ENCODE results near the gene BLOC1S4. TPM values are rescaled to one million over a fixed set of nuclear protein-coding genes. Genes with fewer than 3 reads are reported as not detected.

Gene BLOC1S4
- total RNA-seq, 2 donors from 2014 or later: 16.5 to 17.1 TPM

- peak overlapping the region in 1 of 4 donors; percentile 32 for H3K27ac ChIP-seq
- intact Hi-C loops (cut with DNase I): no loop called here
- peaks cover 9% of the 10 kb centered on the region for H3K4me1 ChIP-seq
- H3K27me3 ChIP-seq: no peaks in the 10 kb centered on the region
- 56 to 64% methylated on average over 14 to 18 of the region's 18 CpGs for WGBS, 2 donors
- H3K9me3 ChIP-seq: no peaks in the 10 kb centered on the region
- TF ChIP-seq, protein P1, sequence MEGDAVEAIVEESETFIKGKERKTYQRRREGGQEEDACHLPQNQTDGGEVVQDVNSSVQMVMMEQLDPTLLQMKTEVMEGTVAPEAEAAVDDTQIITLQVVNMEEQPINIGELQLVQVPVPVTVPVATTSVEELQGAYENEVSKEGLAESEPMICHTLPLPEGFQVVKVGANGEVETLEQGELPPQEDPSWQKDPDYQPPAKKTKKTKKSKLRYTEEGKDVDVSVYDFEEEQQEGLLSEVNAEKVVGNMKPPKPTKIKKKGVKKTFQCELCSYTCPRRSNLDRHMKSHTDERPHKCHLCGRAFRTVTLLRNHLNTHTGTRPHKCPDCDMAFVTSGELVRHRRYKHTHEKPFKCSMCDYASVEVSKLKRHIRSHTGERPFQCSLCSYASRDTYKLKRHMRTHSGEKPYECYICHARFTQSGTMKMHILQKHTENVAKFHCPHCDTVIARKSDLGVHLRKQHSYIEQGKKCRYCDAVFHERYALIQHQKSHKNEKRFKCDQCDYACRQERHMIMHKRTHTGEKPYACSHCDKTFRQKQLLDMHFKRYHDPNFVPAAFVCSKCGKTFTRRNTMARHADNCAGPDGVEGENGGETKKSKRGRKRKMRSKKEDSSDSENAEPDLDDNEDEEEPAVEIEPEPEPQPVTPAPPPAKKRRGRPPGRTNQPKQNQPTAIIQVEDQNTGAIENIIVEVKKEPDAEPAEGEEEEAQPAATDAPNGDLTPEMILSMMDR (IDR thresholded peaks at IDR 0.05): no peak
- no peak for TF ChIP-seq POLR2A (IDR thresholded peaks at IDR 0.05)
- no peaks in the 10 kb centered on the region for H3K36me3 ChIP-seq (replicated peaks in 1 of 2; ENCODE audit: insufficient read depth in 1 of 2, low read depth in 2 of 2)
- peak in 2 of 4 donors; percentile 24 to 41 for DNase-seq
- ATAC-seq: no peak
- no peak overlapping the region for H3K4me3 ChIP-seq
These were observed 20.0 kb upstream of the BLOC1S4 start for GRCh38 chr4:6695660-6696610.

DNA sequence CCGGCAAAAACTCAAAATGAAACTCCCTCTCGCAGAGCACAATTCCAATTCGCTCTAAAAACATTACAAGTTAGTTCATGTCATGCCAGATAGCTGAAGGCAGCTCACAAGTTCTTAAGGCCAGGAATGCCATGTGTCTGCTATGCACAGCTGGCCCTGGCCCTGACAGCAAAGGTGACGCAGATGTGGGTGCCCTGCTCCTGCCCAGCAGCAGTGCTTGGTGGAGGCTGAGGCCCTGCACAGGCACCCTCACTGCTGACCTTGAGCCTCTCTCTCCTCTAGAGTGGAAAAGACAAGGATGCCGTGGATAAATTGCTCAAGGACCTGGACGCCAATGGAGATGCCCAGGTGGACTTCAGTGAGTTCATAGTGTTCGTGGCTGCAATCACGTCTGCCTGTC is 19.4 kb upstream of the BLOC1S4 start:
- Histone ChIP-seq H3K27ac (no peak overlapping the region), H3K4me3 (no peak overlapping the region), H3K9me3 (no peaks in the 10 kb centered on the region), H3K4me1 (peaks cover 9% of the 10 kb centered on the region), H3K27me3 (no peaks in the 10 kb centered on the region), H3K36me3 (replicated peaks in 1 of 2; ENCODE audit: insufficient read depth in 1 of 2, low read depth in 2 of 2) (no peaks in the 10 kb centered on the region)
- intact Hi-C loops (cut with DNase I): no loop called here
- ATAC-seq (no peak), DNase-seq (no peak)
- TF ChIP-seq POLR2A (IDR thresholded peaks at IDR 0.05): no peak
- TF ChIP-seq, protein P1 (IDR thresholded peaks at IDR 0.05): no peak
- 79 to 90% methylated on average over 3 to 8 of the region's 8 CpGs for WGBS, 2 donors

DNA sequence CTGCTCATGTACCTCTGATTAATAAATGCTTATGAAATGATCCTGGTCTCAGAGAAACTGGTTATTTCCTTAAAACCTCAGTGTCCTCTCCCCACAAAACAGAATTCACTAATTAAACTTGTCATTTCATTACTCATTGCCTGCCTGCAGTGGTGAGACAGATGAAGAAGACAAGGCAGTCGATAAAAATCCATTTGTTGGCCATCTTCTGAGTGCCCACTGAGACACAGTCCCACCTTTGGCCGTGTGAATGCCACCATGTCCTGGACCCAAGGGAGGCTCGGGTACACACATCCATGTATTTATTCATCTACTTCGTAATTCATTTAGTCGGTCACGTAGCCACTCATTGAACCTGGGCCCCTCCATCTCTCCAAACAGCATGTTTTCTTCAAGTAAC is 18.8 kb upstream of the BLOC1S4 start:
- Histone ChIP-seq H3K4me1 (peaks cover 9% of the 10 kb centered on the region), H3K27ac (no peak overlapping the region), H3K27me3 (no peaks in the 10 kb centered on the region), H3K36me3 (replicated peaks in 1 of 2; ENCODE audit: insufficient read depth in 1 of 2, low read depth in 2 of 2) (no peaks in the 10 kb centered on the region), H3K4me3 (no peak overlapping the region), H3K9me3 (no peaks in the 10 kb centered on the region)
- TF ChIP-seq POLR2A (IDR thresholded peaks at IDR 0.05): no peak
- TF ChIP-seq, protein P1 (IDR thresholded peaks at IDR 0.05): no peak
- intact Hi-C loops (cut with DNase I): no loop called here
- 91 to 94% methylated on average over 6 of the region's 6 CpGs for WGBS, 2 donors
- DNase-seq (no peak), ATAC-seq (no peak)

- H3K27me3 ChIP-seq: no peaks in the 10 kb centered on the region
- ATAC-seq (no peak), DNase-seq (no peak)
- H3K4me1 ChIP-seq: peaks cover 14% of the 10 kb centered on the region
- TF ChIP-seq POLR2A (IDR thresholded peaks at IDR 0.05): no peak
- TF ChIP-seq, protein P1 (IDR thresholded peaks at IDR 0.05): no peak
- intact Hi-C loops (cut with DNase I): no loop called here
- no peaks in the 10 kb centered on the region for H3K9me3 ChIP-seq
- no peak overlapping the region for H3K4me3 ChIP-seq
- WGBS, 2 donors: 71 to 93% methylated on average over 5 of the region's 5 CpGs
- no peaks in the 10 kb centered on the region for H3K36me3 ChIP-seq (replicated peaks in 1 of 2; ENCODE audit: insufficient read depth in 1 of 2, low read depth in 2 of 2)
- H3K27ac ChIP-seq: no peak overlapping the region
These were observed 16.6 kb upstream of the BLOC1S4 start for GRCh38 chr4:6699388-6699787.

Measured in body of pancreas (tissue), 4 donors.